T-helper 1 cell treated with Interleukin-12 subunit alpha and Interleukin-12 subunit beta and Interleukin-4 antibody, amounts not matched to agents 30 ng/mL and 1 ng/mL, for 36 hours (primary cell): ENCODE data around the gene TINAG. TPM values are rescaled to one million over a fixed set of nuclear protein-coding genes. Genes with fewer than 3 reads are reported as not detected.

Experiments used
- intact Hi-C: fragments of 100-400 bp; cut with micrococcal nuclease; formaldehyde crosslinking; loops from one replicate; pipeline ENCODE4 v1.15.1; 2024
- total RNA-seq: library from RNA; stranded (reverse); gene quantifications from 2 replicates; pipeline ENCODE4 v1.2.3, GENCODE V29; 2022

The TINAG gene
- not detected in 2 replicates for total RNA-seq

GRCh38 chr6:54308289-54308985 is at the start of gene TINAG:
TINAG (plus strand) TSS chr6:54308441; CDS start chr6:54308551, 110 bp downstream.
- intact Hi-C loops = no loop called here

- intact Hi-C loops = no loop called here
Observed at GRCh38 chr6:54260025-54260424, 48.2 kb upstream of the TINAG start.

GRCh38 chr6:54262499-54262898 is 45.7 kb upstream of the TINAG start:
- intact Hi-C loops = no loop called here

- intact Hi-C loops = no loop called here
Observed at GRCh38 chr6:54262971-54263370, 45.3 kb upstream of the TINAG start.

- intact Hi-C loops = loop anchor here (5.0 kb wide), 1 partner anchor 277 kb away; no protein-coding TSS in a partner anchor
Observed at GRCh38 chr6:54264581-54265272, 43.5 kb upstream of the TINAG start.

- intact Hi-C loops = loop anchor here (5.0 kb wide), 1 partner anchor 279 kb away; no protein-coding TSS in a partner anchor
Observed at GRCh38 chr6:54266400-54266923, 41.8 kb upstream of the TINAG start.

GRCh38 chr6:54267798-54268197 is 40.4 kb upstream of the TINAG start:
- intact Hi-C loops = loop anchor here (5.0 kb wide), 1 partner anchor 280 kb away; no protein-coding TSS in a partner anchor

- intact Hi-C loops = no loop called here
Observed at GRCh38 chr6:54273214-54273820, 34.9 kb upstream of the TINAG start.

- intact Hi-C loops = no loop called here
Observed at GRCh38 chr6:54274383-54274782, 33.9 kb upstream of the TINAG start.

- intact Hi-C loops = no loop called here
Observed at GRCh38 chr6:54282186-54282585, 26.1 kb upstream of the TINAG start.

- intact Hi-C loops = no loop called here
Observed at GRCh38 chr6:54284161-54284860, 23.9 kb upstream of the TINAG start.

- intact Hi-C loops = no loop called here
Observed at GRCh38 chr6:54285595-54285994, 22.6 kb upstream of the TINAG start.

GRCh38 chr6:54286141-54286540 is 22.1 kb upstream of the TINAG start:
- intact Hi-C loops = no loop called here

- intact Hi-C loops = no loop called here
Observed at GRCh38 chr6:54288474-54288873, 19.8 kb upstream of the TINAG start.

- intact Hi-C loops = no loop called here
Observed at GRCh38 chr6:54289426-54289825, 18.8 kb upstream of the TINAG start.

GRCh38 chr6:54291146-54291545 is 17.1 kb upstream of the TINAG start:
- intact Hi-C loops = no loop called here

- intact Hi-C loops = no loop called here
Observed at GRCh38 chr6:54291738-54292137, 16.5 kb upstream of the TINAG start.

GRCh38 chr6:54294965-54295532 is 13.2 kb upstream of the TINAG start:
- intact Hi-C loops = no loop called here

GRCh38 chr6:54299542-54300269 is 8.5 kb upstream of the TINAG start:
- intact Hi-C loops = no loop called here

GRCh38 chr6:54301770-54302169 is 6.5 kb upstream of the TINAG start:
- intact Hi-C loops = no loop called here
